BE2C (cell line): ENCODE results near the gene CAPN13.

Source experiments
- DNase-seq: peaks from one replicate; pipeline ENCODE4 v3.0.0-alpha.2; 2020
- H3K27me3 ChIP-seq: fragments of 250-450 bp; sonication (Bioruptor Pico); 2 replicates; pipeline ENCODE4 v1.5.1; 2020; ENCODE audit warnings: mild to moderate bottlenecking
- H3K36me3 ChIP-seq: fragments of 250-450 bp; sonication (Bioruptor Pico); 2 replicates; pipeline ENCODE4 v1.5.1; 2020; ENCODE audit warnings: mild to moderate bottlenecking
- H3K4me1 ChIP-seq: fragments of 250-450 bp; sonication (Bioruptor Pico); 2 replicates; pipeline ENCODE4 v1.5.1; 2020
- H3K4me3 ChIP-seq: 2 replicates; pipeline ENCODE4 v1.5.1; 2011; ENCODE audit warnings: low read depth, low read length
- H3K9me3 ChIP-seq: fragments of 250-450 bp; sonication (Bioruptor Pico); 2 replicates; pipeline ENCODE4 v1.5.1; 2020
- TF ChIP-seq, protein P1 (sequence below): IDR thresholded peaks from 2 replicates; pipeline ENCODE4 v1.5.1; 2012; ENCODE audit warnings: mild to moderate bottlenecking, low read depth, low read length

The CAPN13 gene

DNA sequence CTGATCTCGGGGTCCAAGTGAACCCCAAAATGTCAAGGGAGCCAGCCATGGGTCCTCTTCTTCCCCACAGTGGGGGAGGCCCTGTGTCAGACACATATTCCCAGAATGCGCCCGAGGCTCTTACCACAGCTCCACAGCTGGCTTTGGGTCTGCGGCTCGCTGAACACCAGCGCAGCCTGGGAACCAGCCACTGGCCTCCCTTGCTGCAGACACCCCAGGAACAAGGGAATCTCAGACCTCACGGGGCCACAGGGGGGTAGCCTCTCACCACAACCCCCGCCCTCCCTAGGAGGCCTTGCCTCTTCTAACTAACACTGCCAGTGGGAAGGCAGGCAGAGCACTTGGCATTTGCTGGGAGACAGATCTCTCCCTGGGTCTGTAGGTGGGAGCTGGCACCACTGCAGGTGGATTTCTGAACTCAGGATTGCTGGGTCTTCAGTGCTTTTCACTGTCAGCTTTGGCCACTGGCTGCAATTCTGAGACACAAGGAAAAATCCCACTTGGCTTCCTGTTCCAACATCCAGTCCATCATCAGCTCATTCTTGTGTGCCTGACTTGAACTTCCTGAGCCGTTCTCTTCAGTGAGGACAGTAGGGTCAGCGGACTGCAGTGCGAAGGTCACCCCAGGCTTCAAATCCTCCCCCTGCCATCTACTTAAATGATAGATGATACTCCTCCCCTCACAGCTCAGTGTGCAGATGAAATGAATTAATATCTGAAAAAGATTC lies 128.7 kb downstream of the CAPN13 start:
- Histone ChIP-seq H3K4me1 (no peaks in the 10 kb centered on the region), H3K4me3 (no peak overlapping the region), H3K36me3 (no peaks in the 10 kb centered on the region), H3K27me3 (no peaks in the 10 kb centered on the region), H3K9me3 (no peaks in the 10 kb centered on the region)
- DNase-seq: no peak
- TF ChIP-seq, protein P1, sequence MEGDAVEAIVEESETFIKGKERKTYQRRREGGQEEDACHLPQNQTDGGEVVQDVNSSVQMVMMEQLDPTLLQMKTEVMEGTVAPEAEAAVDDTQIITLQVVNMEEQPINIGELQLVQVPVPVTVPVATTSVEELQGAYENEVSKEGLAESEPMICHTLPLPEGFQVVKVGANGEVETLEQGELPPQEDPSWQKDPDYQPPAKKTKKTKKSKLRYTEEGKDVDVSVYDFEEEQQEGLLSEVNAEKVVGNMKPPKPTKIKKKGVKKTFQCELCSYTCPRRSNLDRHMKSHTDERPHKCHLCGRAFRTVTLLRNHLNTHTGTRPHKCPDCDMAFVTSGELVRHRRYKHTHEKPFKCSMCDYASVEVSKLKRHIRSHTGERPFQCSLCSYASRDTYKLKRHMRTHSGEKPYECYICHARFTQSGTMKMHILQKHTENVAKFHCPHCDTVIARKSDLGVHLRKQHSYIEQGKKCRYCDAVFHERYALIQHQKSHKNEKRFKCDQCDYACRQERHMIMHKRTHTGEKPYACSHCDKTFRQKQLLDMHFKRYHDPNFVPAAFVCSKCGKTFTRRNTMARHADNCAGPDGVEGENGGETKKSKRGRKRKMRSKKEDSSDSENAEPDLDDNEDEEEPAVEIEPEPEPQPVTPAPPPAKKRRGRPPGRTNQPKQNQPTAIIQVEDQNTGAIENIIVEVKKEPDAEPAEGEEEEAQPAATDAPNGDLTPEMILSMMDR: no peak

DNA sequence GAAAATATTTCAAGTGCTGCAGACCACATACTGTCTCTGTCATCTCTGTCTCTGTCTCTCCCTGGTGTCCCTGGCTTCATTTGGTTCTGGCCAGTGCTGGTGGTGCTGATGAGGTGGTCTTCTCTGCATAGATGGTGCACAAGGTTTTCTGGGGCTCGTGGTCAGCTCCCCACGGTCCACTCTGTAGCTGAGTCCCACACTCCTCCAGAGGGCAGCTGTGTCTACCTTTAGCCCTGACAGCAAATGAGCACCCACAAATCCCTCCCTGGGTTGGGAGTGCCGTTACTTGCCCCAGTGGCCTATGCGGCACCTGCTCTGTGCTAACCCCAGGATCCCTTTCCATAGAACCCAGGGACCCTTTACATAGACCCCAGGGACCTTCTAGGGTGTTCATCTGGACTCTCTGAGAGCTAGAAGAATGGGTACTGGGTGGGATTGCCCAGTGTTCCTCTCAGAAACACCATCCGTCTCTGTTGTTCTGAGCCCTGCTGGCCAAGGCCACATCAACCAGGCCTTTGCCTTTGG lies 129.3 kb downstream of the CAPN13 start:
- Histone ChIP-seq H3K36me3 (no peaks in the 10 kb centered on the region), H3K27me3 (no peaks in the 10 kb centered on the region)

DNA sequence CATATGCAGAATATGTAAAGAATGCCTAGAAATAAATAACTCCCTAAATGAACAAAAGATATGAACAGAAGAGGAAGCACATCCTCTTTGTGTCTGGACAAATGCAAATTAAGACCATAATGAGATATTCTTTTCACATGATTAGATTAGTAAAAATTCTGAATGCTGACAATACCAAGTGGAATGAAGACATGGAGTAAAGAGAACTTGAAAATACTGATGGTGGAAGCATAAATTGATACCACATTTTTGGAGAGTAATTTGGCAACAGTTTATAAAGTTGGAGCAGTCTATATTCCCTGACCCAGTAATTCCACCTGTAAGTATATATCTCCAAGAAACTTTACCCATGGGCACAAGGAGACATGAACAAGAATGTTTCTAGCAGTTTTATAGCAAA lies 130.0 kb downstream of the CAPN13 start:
- no peaks in the 10 kb centered on the region for H3K4me1 ChIP-seq
- no peaks in the 10 kb centered on the region for H3K9me3 ChIP-seq
- H3K27me3 ChIP-seq: no peaks in the 10 kb centered on the region
- no peaks in the 10 kb centered on the region for H3K36me3 ChIP-seq
- no peak overlapping the region for H3K4me3 ChIP-seq
- no peak for DNase-seq
- TF ChIP-seq, protein P1: no peak

More for the DNA sequence above, 129.3 kb downstream of the CAPN13 start:
- no peak for DNase-seq
- TF ChIP-seq, protein P1: no peak
- Histone ChIP-seq H3K4me1 (no peaks in the 10 kb centered on the region), H3K4me3 (no peak overlapping the region), H3K9me3 (no peaks in the 10 kb centered on the region)

DNA sequence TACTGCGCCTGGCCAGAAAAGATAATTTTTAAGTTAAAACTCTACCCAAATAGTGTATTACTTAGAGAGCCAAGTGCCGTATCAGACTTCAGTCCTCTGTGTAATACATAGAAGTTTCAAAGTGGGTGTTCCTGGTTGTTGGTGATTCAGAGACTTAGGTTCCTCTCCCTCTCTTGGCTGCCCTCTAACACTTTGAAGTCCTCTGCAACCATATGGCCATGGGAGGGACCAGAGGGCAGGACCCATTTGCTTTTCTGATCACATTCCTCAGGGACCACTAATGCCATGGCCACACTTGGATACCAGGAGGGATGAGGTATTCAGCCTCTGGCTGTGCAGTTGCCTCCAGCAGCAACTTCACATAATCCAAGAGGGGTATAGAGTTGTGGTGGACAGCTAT lies 131.5 kb downstream of the CAPN13 start:
- Histone ChIP-seq H3K27me3 (no peaks in the 10 kb centered on the region), H3K36me3 (no peaks in the 10 kb centered on the region), H3K4me1 (no peaks in the 10 kb centered on the region), H3K9me3 (no peaks in the 10 kb centered on the region), H3K4me3 (no peak overlapping the region)
- TF ChIP-seq, protein P1: no peak
- no peak for DNase-seq

DNA sequence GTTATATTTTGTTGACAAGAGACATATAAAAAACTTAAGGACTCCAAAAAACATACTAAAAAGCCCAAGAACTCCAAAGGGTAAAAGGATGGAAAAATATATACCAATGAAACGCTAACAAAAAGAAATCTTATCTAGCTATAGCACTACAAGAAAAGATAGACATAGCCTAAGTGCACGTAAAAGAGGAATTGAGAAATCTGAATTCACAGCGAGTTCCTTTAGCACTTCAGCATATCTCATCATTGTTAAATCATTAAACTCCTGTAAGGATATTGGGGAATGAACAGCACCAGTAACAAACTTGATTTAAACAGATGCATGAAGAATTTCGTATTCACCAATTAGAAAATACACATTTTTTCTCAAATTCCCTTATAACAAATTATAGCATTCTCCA lies 134.1 kb downstream of the CAPN13 start:
- no peaks in the 10 kb centered on the region for H3K36me3 ChIP-seq
- no peaks in the 10 kb centered on the region for H3K4me1 ChIP-seq
- H3K4me3 ChIP-seq: no peak overlapping the region
- H3K9me3 ChIP-seq: no peaks in the 10 kb centered on the region
- DNase-seq: no peak
- no peaks in the 10 kb centered on the region for H3K27me3 ChIP-seq
- TF ChIP-seq, protein P1: no peak
